IPS-20b (cell line): ENCODE results near the gene ZNF839.
"Not testable (repeated sequence)": the region's sequence is repeated elsewhere in the genome, so short reads cannot be mapped to it uniquely, and the experiment has no call there.

Experiments used
- H3K27ac ChIP-seq: one replicate; pipeline ENCODE4 v1.5.1; 2013; ENCODE audit warnings: low read length
- H3K27me3 ChIP-seq: 2 replicates; pipeline ENCODE4 v1.6.1; 2013; ENCODE audit warnings: mild to moderate bottlenecking, low read length, inconsistent platforms; ENCODE audit not compliant: insufficient read depth
- H3K36me3 ChIP-seq: 2 replicates; pipeline ENCODE4 v1.6.1; 2013; ENCODE audit warnings: low read depth, mild to moderate bottlenecking, inconsistent platforms, low read length, moderate library complexity; ENCODE audit not compliant: insufficient read depth
- H3K4me1 ChIP-seq: 2 replicates; pipeline ENCODE4 v1.6.1; 2013; ENCODE audit warnings: mild to moderate bottlenecking, control low read depth, inconsistent platforms, low read length, moderate library complexity; ENCODE audit not compliant: insufficient read depth
- H3K4me3 ChIP-seq: 2 replicates; pipeline ENCODE4 v1.5.1; 2013; ENCODE audit warnings: mild to moderate bottlenecking, low read length, inconsistent platforms
- H3K9ac ChIP-seq: 2 replicates; pipeline ENCODE4 v1.6.1; 2013; ENCODE audit warnings: low read depth, mild to moderate bottlenecking, inconsistent platforms, low read length, moderate library complexity
- H3K9me3 ChIP-seq: 2 replicates; pipeline ENCODE4 v1.6.1; 2013; ENCODE audit warnings: mild to moderate bottlenecking, low read depth, low read length, inconsistent platforms; ENCODE audit not compliant: insufficient read depth

ZNF839 gene

GRCh38 chr14:102316743-102317563 lies 2.6 kb upstream of the ZNF839 start:
- no peaks in the 10 kb centered on the region for H3K9me3 ChIP-seq
- peak overlapping the region; percentile 74; the same call in 1 of the 2 replicates for H3K9ac ChIP-seq
- peaks cover 7% of the 10 kb centered on the region; the same call in 1 of the 2 replicates for H3K4me1 ChIP-seq
- peak overlapping the region; percentile 87 for H3K4me3 ChIP-seq
- H3K27me3 ChIP-seq: peaks cover 36% of the 10 kb centered on the region
- H3K36me3 ChIP-seq: no peaks in the 10 kb centered on the region
- no peak overlapping the region for H3K27ac ChIP-seq

GRCh38 chr14:102317564-102318248 lies 1.8 kb upstream of the ZNF839 start:
- H3K27ac ChIP-seq: no peak overlapping the region
- peaks cover 7% of the 10 kb centered on the region; the same call in 1 of the 2 replicates for H3K4me1 ChIP-seq
- H3K4me3 ChIP-seq: peak overlapping the region; percentile 72
- peak overlapping the region; percentile 72; the same call in 1 of the 2 replicates for H3K9ac ChIP-seq
- no peaks in the 10 kb centered on the region for H3K9me3 ChIP-seq
- H3K36me3 ChIP-seq: no peaks in the 10 kb centered on the region
- peaks cover 36% of the 10 kb centered on the region for H3K27me3 ChIP-seq

DNA sequence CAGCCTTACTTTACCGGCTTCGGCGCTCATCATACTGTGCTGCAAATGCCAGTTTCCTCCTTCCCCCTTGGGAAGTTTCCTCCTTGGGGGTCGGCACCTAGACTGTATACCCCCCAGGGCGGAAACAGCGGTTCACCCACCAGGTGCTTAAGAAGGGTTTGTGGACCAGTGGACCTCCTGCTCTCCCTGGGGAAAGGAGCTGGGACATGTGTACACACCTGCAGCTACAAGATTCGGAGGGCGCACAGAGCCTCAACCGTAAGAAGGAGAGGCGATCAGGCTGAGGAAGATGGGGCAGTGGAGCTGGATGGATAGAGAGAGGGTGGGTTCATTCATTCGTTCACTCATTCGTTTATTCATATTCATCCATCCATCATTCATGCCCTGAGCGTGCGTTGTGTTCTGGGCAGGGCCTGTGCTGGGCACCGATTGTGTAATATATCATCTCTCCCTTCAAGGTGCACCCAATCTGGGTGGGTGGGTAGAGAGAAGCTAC lies 717 bp upstream of the ZNF839 start:
- H3K27me3 ChIP-seq: peaks cover 26% of the 10 kb centered on the region
- no peaks in the 10 kb centered on the region for H3K36me3 ChIP-seq
- H3K4me1 ChIP-seq: peaks cover 7% of the 10 kb centered on the region; the same call in 1 of the 2 replicates
- peak overlapping the region; percentile 90 for H3K4me3 ChIP-seq
- peak overlapping the region; percentile 82; the same call in 1 of the 2 replicates for H3K9ac ChIP-seq
- H3K9me3 ChIP-seq: no peaks in the 10 kb centered on the region
- no peak overlapping the region for H3K27ac ChIP-seq

- Histone ChIP-seq H3K4me3 (peak overlapping the region; percentile 90), H3K27ac (no peak overlapping the region), H3K9ac (peak overlapping the region; percentile 82), H3K9me3 (no peaks in the 10 kb centered on the region), H3K36me3 (no peaks in the 10 kb centered on the region), H3K27me3 (peaks cover 14% of the 10 kb centered on the region), H3K4me1 (peaks cover 7% of the 10 kb centered on the region; the same call in 1 of the 2 replicates)
Observed at GRCh38 chr14:102320033-102320660, 601 bp downstream of the ZNF839 start.

DNA sequence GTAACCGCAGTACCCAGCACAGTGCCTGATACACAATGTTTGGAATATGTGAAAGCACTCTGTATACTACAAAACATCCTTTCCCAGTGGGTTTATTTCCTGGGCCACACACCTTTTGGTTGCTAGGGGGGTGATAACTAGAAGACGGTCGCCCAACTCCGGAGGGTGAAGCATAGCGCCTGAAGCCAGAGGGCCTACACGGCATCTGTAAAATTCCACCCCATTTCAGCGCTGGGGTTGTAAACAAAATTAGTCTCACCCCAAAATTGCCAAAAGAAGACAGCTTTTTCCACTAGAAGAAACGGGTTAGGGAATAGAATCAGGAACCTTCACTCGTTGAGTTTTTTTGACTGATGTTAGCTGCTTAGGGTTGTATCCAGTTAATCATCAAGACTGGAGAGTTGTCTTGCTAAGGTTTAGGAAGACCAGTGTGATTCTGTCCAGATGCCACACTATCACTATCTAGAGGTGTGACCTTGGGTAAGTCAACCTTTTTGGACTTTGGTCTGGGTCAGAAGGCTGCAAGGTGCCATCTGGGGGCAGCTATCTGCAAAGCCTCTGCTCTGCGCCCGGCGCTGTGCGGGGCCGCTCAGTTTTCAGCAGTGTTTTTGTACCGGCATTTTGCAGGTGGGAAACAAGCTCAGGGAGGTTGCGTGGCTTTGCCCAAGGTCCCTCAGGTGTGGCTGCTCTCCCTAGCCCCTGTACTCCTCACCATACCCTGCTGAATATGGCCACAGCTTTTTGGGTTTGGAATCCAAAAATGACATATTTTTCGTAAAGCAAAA lies 1.3 kb downstream of the ZNF839 start:
- H3K4me1 ChIP-seq: peaks cover 7% of the 10 kb centered on the region; the same call in 1 of the 2 replicates
- H3K27me3 ChIP-seq: peaks cover 7% of the 10 kb centered on the region; the same call in 1 of the 2 replicates
- peak overlapping the region; percentile 82; the same call in 1 of the 2 replicates for H3K9ac ChIP-seq
- peak overlapping the region; percentile 90 for H3K4me3 ChIP-seq
- H3K27ac ChIP-seq: no peak overlapping the region
- H3K36me3 ChIP-seq: 0 out of 2 replicates have a peak, but pooled peaks cover 1% of the 10 kb centered on the region
- H3K9me3 ChIP-seq: no peaks in the 10 kb centered on the region

DNA sequence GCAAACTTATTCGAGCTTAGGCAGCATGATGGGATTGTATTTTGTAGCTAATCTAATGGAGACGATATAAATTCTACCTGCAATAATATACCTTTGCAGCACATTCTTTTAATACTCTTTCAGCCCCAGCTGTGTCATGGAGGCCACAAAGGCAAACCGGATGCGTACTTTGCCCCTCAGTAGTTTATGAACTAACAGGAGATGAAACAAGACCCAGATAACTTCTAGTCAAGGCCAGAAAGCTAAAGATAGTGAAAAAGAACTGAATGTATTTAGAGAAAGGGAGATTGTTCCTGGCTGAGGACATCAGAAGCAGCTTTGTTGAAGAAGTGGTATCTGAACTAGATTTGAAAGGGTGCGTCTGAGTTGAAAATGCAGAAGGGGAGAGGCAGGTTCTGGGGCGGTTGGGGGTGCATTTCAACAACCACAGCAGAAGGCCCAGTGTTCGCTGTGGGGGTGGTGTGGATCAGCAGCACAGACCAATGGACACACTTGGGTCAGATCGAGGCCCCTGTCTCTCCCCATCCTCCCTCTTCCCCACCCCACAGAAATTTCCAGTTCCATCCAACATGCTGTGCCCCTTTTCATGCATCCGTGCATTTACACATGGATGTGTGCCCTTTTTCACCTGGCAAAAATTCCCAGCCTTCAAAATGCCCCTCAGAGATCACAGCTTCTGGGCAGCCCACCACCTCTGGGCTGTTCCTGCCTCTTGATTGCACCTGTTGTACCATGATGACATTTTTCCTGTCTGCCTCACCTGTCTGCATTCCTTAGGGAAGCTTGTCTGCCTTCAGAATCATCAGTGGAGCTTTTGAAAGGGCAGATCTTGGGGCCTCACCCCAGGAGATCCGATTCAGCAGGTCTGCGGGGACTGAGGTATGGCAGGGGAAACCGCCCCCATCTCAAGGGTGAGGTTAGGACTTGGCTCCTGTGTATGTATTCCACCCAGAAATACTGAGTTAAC lies 2.2 kb downstream of the ZNF839 start:
- H3K36me3 ChIP-seq: 0 out of 2 replicates have a peak, but pooled peaks cover 7% of the 10 kb centered on the region
- H3K27ac ChIP-seq: no peak overlapping the region
- H3K9me3 ChIP-seq: no peaks in the 10 kb centered on the region
- no peak overlapping the region for H3K9ac ChIP-seq
- peaks cover 3% of the 10 kb centered on the region; the same call in 1 of the 2 replicates for H3K4me1 ChIP-seq
- no peaks in the 10 kb centered on the region; the same call in 1 of the 2 replicates for H3K27me3 ChIP-seq
- no peak overlapping the region for H3K4me3 ChIP-seq

- H3K27me3 ChIP-seq: no peaks in the 10 kb centered on the region; the same call in 1 of the 2 replicates
- H3K9ac ChIP-seq: no peak overlapping the region
- H3K27ac ChIP-seq: no peak overlapping the region
- peaks cover 3% of the 10 kb centered on the region; the same call in 1 of the 2 replicates for H3K4me1 ChIP-seq
- 0 out of 2 replicates have a peak, but pooled peaks cover 7% of the 10 kb centered on the region for H3K36me3 ChIP-seq
- H3K9me3 ChIP-seq: no peaks in the 10 kb centered on the region
- H3K4me3 ChIP-seq: no peak overlapping the region
Observed at GRCh38 chr14:102323102-102323501, 3.6 kb downstream of the ZNF839 start.

DNA sequence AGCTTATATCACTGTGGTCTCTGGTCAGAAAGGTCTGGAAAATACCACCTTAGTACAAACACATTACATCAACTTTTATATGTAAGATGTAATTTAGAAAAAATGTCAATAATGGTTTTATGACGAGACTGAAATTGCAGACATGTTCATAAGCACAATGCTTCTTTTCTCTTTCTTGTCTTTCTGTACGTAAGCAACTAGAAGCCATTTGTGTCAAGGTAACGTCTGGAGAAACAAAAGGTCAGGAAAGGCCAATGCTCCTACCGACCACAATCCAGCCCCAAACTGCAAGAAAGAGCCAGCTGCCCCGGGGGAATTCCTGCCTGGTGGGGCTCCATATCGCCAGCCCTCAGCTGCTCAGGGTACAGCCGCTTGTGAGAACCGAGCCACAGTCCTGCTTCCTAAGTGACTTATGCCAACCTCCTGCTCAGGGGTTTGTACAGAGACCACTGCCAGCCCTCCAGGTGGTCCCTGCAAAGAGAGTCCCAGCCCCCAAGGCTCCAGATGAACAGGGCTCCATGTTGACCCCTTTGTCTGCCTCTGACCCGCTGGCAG lies 6.3 kb downstream of the ZNF839 start:
- H3K27ac ChIP-seq: no peak overlapping the region
- H3K4me1 ChIP-seq: no peaks in the 10 kb centered on the region
- no peaks in the 10 kb centered on the region for H3K9me3 ChIP-seq
- H3K36me3 ChIP-seq: 0 out of 2 replicates have a peak, but pooled peaks cover 7% of the 10 kb centered on the region
- no peak overlapping the region for H3K4me3 ChIP-seq
- no peak overlapping the region for H3K9ac ChIP-seq
- H3K27me3 ChIP-seq: no peaks in the 10 kb centered on the region

DNA sequence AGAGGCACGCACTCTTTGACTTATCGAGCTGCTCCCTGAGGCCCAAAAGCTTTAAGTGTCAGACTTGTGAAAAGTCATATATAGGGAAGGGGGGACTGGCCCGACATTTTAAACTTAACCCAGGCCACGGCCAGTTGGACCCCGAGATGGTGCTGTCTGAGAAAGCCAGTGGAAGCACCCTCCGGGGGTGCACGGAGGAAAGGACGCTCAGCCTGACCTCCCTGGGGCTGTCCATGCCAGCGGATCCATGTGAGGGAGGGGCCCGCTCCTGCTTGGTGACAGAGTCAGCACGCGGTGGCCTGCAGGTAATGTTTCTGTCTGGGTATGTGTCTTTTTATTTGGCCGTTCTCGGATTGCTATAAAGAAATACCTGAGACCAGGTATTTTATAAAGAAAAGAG lies 7.0 kb downstream of the ZNF839 start:
- Histone ChIP-seq H3K36me3 (0 out of 2 replicates have a peak, but pooled peaks cover 9% of the 10 kb centered on the region), H3K4me1 (no peaks in the 10 kb centered on the region)

DNA sequence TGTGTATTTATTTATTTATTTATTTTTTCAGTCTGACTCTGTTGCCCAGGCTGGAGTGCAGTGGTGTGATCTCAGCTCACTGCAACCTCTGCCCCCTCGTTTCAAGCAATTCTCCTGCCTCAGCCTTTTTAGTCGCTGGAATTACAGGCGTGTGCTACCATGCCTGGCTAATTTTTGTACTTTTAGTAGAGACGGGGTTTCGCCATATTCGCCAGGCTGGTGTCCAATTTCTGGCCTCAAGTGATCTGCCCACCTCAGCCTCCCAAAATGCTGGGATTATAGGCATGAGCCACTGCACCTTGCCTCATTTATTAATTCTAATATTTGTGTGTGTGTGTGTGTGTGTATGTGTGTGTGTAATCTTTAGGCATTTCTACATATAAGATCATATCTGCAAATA lies 9.8 kb downstream of the ZNF839 start:
- not testable (repeated sequence) for H3K4me3 ChIP-seq, H3K27me3 ChIP-seq, H3K27ac ChIP-seq, H3K9ac ChIP-seq, H3K4me1 ChIP-seq, H3K9me3 ChIP-seq
- H3K36me3 ChIP-seq: 0 out of 2 replicates have a peak, but pooled peaks cover 13% of the 10 kb centered on the region

More for the DNA sequence above, 7.0 kb downstream of the ZNF839 start:
- Histone ChIP-seq H3K4me3 (no peak overlapping the region), H3K27ac (no peak overlapping the region), H3K9ac (no peak overlapping the region), H3K27me3 (no peaks in the 10 kb centered on the region), H3K9me3 (no peaks in the 10 kb centered on the region)
